SU-DHL-6 (cell line): ENCODE results near the gene PPP1R7.

Source experiments
- CTCF ChIP-seq: fragments of 200-600 bp; sonication (generic); IDR thresholded peaks from one replicate; pipeline ENCODE4 v1.5.1; 2017; ENCODE audit warnings: antibody characterized with exemption, mild to moderate bottlenecking, low read length, moderate library complexity; ENCODE audit not compliant: insufficient read depth, poor library complexity, severe bottlenecking
- EZH2phosphoT487 ChIP-seq: fragments of 200-600 bp; sonication (generic), shearing (Covaris generic); conservative IDR thresholded peaks from 2 replicates; pipeline ENCODE4 v1.6.1; 2018; ENCODE audit warnings: mild to moderate bottlenecking, antibody characterized with exemption, low read length, moderate library complexity, mixed read lengths

DNA sequence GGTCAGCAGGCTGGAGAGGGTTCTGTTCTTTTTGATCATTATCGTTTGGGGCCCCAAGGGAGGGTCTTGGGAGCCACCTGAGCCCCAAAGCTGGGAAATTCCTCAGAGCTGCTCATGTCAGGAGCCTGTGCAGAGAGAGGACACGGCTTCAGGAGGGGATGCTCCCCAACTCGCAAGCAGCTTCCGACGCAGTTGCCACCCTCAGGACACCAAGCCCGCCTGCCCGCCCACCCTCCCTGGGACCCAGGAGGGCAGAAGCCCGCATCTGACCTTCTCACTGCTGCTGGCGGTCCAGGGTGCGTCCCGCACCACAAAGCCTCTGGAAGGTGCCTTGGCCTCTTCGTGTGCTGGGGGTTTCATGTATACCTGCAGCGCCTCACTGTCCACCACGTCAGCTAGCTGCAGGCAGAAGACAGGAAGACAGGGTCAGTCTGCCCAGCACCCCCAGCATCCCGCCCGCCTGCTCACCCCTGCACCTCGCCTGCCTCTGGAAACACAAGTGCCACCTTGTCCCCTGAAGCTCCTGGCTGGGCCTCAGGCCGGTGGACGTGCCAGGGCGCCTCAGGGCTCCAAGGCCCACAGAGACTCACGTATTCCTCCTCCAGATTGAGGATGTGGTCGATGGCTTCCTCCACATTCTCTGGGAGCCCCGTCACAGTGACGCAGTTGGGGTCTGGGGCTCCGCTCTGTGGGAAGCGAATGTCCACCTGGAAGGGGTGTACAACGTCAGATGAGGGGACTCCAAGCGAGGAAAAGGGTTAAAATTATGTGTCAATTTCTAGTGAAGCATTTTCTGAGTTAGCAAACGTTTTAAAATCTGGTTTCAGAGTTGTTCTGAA is 79.5 kb downstream of the PPP1R7 start:
- no peak for TF ChIP-seq CTCF
- no peak for TF ChIP-seq EZH2phosphoT487
